Stimulated activated CD8-positive, alpha-beta memory T cell treated with anti-CD3 and anti-CD28 coated beads, Interleukin-7, amount 100 ng/mL, for 48 hours (primary cell): ENCODE measurements around the gene PP2D1.
"Not testable (repeated sequence)": the region's sequence is repeated elsewhere in the genome, so short reads cannot be mapped to it uniquely, and the experiment has no call there.

Source experiments
- DNase-seq, 2 donors: peaks; one replicate each; pipeline ENCODE4 v3.0.0-alpha.2; 2020; ENCODE audit warnings: low read depth in 1 of 2; ENCODE audit errors: extremely low read depth in 1 of 2

The PP2D1 gene

DNA sequence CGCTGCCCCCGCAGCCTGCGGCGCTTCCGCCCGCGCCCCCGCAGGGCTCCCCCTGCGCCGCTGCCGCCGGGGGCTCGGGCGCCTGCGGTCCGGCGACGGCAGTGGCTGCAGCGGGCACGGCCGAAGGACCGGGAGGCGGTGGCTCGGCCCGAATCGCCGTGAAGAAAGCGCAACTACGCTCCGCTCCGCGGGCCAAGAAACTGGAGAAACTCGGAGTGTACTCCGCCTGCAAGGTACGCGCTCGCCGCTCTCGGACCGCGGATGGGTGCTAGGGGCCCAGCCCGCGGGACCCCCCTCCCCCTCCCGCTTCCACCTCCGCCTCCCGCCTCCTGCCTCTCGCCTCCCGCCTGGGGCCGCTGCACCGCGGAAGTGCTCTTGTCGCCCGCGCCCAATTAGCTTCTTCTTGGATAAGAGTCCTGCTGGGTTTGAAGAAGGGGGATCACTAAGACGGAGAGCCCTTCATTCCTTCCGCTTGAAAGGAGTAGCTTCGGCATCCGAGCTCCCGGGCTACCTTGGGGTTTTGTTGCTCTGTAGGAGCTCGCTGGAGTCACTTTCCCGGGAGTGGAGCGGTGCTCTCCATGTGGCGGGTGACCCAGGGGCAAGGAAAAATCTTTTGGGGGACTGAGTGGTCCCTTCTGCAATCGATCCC is 28.6 kb upstream of the PP2D1 start:
- peak; percentile 53 to 64 for DNase-seq

DNA sequence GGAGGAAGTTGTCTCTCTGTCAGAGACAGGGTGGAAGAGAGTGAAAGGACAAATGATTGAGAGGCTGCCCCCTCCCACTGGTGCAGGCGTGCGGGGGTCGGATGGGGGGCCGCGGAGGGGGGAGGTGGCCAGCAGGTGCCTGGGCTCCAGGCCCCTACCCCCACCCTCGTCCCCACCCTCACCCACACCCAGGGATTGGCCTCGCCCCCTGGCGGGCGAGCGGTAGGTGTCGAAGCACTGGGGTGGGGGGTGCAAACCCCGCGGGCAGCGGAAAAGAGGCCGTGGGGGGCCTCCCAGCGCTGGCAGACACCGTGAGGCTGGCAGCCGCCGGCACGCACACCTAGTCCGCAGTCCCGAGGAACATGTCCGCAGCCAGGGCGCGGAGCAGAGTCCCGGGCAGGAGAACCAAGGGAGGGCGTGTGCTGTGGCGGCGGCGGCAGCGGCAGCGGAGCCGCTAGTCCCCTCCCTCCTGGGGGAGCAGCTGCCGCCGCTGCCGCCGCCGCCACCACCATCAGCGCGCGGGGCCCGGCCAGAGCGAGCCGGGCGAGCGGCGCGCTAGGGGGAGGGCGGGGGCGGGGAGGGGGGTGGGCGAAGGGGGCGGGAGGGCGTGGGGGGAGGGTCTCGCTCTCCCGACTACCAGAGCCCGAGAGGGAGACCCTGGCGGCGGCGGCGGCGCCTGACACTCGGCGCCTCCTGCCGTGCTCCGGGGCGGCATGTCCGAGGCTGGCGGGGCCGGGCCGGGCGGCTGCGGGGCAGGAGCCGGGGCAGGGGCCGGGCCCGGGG is 27.9 kb upstream of the PP2D1 start, which contains the start of gene KAT2B:
KAT2B (plus strand) TSS at position 682 of the 783 bp plus-strand sequence; CDS start at position 714, 32 bp downstream.
- peak; percentile 67 to 68 for DNase-seq

DNA sequence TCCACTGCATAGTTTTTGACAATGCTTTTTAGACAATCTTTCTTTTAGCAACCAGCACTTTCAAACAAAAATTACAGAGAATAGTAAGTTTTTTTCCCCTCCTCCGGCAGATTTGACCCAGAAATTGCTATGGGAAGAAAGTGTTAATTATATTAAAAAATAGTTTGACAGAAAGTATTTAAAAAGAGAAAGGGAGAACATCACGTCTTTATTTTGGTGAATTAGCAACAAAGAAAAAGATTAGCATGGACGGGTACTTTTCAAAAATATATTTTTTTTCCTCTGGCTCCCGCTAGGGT is 27.4 kb upstream of the PP2D1 start:
- no peak for DNase-seq

DNA sequence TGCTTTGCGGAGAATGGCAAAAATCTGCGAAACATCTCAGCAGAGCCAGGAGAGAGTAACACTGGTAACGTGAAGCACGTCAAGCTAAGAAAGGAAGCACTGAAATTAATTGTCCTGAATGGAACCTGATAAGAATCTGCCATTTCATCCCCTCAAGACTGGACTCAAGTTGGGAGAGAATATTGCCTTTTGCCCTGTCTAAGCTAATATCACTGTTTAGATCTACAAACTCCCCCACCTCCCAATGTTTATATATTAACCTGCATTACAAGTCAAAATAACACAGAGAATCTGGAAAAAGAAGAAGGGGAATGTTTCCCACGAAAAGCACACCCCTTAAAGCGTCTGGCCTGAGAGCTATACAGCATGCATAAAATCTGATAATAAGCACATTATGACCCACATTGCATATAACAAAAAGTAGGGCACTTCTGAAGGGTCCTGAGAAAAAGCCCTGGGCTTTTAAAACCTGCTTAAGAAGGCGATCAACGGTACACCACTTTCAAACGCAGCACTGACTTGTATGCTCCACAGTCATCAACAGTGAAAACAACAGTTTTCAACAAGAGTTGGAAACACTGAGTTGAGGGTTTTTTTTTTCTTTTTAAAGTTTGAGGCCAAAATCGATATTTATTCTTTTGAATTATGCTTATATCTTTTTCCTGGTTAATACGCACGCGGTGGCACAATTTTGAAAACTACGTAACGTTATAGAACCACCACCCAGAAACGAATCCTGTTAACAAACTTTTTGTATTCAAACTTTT is 26.8 kb upstream of the PP2D1 start:
- no peak for DNase-seq

DNA sequence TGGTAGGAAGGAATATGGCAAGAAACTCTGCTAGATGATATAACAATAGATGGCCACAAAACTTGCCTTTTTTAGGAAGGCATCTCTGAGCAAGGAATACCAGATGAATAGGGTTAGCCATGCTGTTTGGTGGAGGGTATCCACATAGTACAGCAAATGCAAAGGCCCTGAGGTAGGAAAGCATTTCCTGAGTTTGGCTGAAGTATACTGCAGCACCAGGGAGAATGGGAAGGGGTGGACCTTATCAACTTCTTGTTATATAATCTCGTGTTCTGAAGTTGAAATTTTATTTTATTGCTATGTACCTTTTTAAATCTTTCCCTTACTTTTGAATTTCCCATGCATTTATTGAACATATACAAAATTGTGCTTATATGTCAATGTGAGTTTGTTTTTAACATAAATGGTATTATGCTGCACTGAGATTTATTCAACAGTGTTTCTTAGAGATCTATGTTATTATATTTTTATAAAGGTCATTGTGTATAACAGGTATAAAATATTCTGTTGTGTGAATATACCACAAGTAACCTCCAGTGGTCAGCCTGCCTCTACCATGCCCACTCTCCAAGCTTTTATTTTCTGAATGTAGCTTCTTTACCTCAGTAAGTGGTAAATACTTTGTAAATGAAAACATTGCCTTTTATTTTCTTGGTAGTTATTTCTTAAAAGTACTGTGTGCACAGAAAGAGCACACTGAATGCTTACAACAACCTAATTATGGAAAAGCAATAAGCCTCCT is 25.4 kb upstream of the PP2D1 start:
- DNase-seq, result no peak

DNA sequence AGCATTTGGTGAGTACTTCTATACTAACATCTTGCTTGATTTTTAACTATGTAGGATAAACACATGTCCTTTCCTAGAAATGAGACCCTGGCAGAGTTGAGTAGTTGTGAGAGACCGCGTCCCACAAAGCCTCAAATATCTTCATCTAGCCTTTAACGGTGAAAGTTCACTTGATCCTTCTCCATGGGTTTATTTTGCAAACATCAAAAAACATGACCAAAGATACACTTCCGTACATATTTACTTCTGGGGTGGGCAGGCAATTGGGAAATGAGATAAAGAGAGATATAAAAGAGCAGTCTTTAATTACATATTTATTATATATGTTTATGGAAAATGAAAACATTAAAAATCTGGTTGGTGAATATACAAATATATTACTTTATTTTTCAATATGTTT is 23.0 kb upstream of the PP2D1 start:
- DNase-seq, result no peak

DNA sequence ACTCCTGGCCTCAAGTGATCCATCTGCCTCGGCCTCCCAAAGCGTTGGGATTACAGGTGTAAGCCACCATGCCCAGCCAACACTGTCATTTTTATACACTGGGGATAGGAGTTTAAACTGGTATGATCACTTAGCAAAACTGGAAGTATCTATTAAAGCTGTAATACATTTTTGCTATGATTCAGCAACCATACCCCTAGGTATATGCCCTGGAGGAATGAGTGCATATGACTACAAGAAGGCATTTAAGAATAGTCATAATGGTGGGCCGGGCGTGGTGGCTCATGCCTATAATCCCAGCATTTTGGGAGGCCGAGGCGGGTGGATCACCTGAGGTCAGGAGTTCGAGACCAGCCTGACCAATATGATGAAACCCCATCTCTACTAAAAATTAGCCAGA is 19.9 kb upstream of the PP2D1 start:
- DNase-seq, result not testable (repeated sequence)

DNA sequence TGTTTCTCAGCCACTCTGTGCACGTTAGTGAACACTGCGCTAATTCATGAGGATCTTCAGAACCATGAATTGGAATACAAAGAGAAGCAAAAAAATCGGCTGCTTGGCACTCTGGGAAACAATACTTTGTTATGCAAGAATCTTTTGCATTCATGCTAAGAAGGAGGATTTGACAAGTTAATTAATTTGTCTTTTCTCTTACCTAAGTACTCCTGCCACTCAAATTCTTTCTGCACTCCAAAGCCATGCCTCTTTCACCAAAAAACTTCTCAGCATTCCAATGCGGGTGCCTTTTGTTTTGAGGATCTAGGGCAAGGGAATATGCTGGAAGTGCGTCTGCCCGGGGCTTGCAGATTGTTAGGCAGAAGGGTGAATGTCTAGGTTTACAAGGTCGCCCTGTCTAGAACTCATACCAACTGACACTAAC is 16.9 kb upstream of the PP2D1 start:
- no peak for DNase-seq

DNA sequence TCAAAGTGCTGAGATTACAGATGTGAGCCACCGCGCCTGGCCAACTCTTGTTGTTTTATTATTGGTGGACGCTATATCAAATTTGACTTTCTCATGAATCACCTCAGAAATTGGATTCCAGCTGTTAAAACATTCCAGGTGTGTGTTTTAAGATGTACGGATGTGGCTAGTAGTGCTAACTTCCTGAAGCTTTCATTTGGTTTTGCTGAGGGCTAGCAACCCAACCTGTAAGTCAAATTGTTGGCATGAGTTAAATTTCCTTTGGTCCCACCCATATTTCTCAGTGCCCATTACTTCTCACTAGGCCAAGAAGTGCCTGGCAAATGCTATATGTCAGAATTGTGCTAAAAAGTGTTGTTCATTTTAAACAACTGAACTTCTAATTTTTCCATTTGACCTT is 15.1 kb upstream of the PP2D1 start:
- DNase-seq, result no peak

DNA sequence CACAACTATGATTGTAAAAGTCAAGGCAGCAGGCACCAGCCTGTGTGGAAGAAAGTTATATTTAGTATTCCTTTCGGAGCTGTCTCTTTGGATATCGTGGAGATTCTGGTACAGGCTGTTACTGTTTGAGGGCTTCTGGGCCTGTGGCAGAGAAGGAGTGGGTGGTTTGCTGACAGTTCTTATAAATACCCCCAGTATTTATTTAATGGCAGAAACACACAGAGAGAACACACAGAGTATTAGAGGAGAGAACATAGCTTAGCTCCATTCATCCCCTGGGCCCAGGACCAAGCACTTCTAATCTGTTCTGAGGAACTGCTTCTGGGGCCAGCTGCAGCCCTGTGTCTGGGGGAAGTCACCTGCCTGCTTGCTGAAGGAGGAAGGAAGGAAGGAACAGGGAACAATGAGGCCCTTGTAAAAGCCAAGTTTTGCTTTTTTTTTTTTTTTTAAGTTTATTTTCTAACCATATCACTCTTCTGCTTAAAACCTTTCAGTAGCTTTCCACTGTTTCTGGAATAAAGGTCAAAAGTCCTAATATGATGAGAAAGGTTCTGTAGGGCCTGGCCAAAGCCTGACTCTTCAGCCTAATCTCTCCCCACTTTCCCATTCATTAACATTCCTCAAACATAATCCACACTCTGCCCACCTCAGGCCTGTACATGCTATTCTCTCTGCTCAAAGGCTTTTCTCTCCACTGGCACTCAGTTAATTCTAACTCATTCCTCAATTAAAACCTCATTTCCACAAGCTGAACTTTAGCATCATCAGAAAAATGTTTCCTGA is 11.8 kb upstream of the PP2D1 start:
- no peak for DNase-seq

DNA sequence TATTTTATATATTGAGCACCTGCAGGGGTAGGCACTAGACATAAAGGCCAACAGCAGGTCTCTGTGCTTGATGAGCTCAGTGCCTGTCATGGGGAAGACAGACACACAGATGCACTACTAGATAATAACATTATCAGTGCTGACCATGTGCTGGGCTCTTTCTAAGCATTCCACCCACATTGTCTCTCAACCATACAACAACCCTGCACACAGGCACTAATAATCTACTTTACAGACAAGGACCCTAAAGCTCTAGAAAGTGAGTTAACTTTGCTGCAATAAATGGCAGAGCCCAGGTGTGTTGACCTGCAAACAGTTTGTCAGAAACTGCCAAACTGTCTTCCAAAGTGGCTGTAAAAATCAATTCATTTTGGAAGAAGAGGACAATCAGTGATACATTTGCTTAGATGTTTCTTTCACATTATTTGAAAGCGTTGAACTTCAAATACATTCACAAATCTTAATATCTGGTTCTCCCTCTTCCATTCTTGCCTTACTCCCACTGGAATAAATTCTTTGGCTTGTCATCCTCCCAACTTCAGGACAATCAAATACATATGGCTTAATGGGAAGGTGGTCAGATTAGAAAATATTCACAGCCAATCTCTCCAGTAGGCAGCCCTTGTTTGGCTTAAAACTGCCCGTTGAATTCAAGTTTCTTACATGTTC is 11.0 kb upstream of the PP2D1 start:
- no peak for DNase-seq

DNA sequence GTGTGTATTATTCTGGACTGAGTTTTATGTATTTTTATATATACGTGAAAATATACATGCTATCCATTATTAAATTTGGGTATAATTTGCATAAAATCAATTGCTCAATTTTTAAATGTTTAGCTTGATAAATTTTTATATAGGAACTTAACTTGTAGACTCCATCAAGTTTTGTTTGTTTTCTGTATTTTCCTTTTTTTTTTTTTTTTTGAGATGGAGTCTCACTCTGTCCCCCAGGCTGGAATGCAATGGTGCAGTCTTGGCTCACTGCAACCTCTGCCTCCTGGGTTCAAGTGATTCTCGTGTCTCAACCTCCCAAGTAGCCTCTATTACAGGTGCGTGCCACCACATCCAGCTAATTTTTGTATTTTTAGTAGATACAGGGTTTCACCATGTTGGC is 4.0 kb upstream of the PP2D1 start:
- not testable (repeated sequence) for DNase-seq

DNA sequence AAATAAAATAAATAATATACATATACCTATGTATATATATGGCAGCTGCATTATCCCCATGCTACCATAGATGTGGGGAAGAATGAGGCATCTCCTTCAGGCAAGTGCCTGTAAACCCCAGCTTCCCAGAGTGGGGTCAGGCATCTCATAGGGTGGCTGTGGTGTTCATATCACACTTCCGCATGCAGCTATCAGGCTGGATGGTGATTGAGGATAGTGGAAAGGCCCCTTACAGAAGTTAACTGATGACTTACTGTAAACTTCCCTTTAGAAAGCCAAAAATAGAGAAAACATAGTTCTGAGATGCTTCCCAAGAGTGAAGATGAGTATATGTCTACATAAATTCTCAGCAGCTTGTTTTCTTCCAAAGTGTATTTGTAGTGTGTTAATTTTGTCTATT is 3.5 kb upstream of the PP2D1 start:
- DNase-seq, result no peak

DNA sequence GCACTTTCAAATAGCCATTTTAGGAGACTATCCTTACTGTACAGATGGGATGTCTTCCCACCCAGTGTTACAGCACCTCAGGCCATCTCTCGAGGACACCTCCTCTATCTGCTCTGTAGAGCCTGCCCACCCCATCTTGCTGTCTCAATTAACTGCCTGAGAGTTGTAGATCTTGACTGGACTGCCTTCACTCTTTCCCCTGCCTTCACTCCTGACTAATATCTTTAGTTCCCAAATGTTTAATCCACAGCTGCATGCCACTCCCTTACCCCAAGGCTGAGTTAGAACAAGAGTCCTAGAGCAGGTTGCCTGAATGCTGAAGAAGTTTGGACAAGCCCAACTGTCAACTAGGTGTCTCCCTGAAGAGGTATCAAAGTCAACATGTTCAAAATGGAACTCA is 1.3 kb upstream of the PP2D1 start:
- DNase-seq, result no peak

DNA sequence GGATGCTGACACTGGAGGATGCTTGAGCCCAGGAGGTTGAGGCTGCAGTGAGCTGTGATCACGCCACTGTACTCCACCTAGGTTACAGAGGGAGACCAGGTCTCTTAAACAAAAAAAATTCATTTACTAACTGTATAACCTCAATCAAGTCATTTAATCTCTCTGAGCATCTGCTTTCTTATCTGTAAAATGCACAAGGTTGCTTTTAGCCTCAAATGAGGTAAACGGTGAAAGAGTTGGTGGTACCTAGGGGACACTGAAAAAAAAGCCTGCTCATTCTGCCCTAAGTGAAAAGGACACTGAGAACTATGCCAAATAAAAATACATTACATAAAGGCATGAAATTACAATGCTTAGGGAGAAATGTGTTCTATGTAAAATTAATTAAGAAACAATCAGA is 3.4 kb downstream of the PP2D1 start:
- DNase-seq, result no peak

DNA sequence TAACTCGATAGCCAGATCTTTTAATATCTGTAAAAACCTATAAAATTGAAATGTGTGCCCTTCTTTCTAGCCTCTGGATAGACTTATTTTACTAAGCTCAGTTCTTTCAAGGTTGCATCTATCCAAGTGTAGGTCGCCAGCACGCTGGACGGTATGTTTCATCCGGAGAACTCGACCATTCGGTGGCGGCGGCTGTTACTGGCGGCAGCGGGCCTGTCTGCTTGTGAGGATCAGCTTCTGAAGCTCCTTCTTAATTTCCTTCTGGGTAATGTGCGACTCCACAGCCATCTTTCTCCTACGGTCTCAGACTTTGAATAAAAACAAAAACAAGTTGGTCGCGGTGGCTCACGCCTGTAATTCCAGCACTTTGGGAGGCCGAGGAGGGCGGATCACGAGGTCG is 4.1 kb downstream of the PP2D1 start:
- DNase-seq, result no peak

DNA sequence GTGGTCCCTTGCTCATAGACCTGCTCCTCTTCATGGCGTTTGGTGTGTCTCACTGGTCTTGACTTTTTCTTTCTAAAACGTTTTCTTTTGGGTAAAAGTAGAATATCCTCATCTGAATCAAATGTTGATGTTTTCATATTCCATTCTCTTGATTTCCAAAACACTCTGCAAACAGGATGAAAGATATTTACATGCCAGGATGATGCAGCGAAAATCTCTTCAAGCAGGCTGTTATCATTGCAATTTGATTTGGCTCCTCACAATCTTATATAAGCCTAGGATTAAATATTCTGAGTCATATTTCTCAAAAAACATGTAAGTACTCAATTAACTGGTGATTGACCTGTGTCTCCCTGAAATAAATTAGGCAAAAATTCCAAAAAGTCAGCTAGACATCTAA is 10.1 kb downstream of the PP2D1 start:
- no peak for DNase-seq

DNA sequence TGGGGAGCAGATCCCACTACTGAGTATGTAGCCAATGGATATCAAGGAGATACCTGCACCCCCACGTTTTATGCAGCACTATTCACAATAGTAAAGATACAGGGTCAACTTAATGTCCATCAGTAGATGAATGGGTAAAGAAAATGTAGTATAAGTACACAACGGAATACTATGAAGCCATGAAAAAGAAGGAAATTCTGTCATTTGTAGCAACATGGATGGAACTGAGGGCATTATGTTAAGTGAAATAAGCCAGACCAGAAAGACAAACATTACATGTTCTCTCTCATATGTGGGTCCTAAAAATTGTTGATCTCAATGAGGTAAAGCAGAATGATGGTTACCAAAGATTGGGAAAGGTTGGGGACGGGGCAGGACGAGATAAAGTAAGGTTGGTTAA is 14.6 kb downstream of the PP2D1 start:
- DNase-seq, result no peak

DNA sequence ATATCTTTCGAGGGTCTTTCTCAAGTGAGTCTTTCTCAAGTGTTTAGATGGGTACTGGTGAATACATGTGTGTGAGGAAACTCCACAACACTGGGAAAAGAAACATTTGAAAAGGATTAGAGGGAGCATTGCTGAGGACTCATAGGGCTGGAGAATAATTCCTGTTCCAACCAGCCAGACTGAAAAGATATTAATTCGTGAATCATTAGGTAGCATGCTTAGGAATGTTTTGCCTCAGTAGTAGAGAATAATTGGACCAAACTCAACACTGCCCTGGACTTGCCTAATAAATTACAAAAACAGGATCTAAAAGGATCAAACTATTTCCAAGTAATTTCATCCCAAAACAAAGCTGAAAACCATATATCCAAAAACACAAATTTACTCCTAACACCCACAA is 17.3 kb downstream of the PP2D1 start:
- no peak for DNase-seq

DNA sequence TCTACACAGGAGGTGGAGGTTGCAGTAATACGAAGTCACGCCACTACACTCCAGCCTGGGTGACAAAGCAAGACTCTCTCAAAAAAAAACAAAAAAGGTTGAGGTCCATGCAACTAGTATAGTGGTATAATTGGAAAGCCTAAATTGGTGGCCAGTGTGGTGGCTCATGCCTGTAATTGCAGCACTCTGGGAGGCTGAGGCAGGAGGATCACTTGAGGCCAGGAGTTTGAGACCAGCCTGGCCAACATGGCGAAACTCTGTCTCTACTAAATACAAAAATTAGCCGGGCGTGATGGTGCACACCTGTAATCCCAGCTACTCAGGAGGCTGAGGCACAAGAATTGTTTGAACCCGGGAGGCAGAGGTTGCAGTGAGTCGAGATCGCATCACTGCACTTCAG is 23.2 kb downstream of the PP2D1 start:
- not testable (repeated sequence) for DNase-seq
